CD4-positive, alpha-beta T cell treated with Interleukin-10 for 1 hour (primary cell): Measurements from ENCODE around the gene ZNF85.
"Not testable (repeated sequence)": the region's sequence is repeated elsewhere in the genome, so short reads cannot be mapped to it uniquely, and the experiment has no call there.

ENCODE experiments used
- DNase-seq: peaks from one replicate; pipeline ENCODE4 v3.0.0-alpha.2; 2020

Gene ZNF85

DNA sequence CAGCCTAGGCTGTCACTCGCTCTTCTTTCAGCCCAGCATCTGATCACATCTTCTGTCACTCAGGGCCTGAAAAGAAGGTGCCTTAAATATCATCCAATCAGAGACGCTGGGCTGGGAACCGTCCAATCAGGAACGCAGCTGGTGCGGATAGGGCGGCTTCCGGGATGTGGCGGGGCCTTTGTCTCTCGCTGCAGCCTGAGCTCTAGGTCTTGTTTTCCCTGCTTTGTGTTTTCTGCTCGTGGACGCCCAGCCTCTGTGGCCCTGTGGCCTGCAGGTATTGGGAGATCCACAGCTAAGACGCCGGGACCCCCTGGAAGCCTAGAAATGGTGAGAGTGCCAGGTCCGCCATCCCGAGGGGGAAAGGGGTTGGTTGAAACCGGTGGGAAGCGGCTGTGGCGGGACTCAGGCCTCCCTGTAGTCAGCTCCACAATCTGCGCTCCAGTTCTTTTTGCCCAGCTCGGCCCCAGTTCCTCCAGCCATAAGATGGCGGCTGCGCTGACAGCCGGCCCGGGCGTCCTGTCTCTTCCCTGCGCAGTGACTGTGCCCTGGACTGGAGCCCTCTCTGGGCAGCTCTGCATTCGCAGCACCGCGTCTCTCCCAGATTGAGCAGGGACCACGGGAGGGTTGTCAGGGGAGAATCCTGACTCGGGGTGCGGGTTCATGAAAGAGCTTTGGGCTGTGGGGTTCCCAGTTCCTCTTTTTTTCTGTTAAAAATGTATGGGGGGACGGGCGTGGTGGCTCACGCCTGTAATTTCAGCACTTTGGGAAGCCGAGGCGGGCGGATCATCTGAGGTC lies at the start of gene ZNF85:
TSS of gene ZNF85 (plus strand) at position 175 of the 795 bp plus-strand sequence. CDS start at position 325, 150 bp downstream.
- peak; percentile 95 for DNase-seq

DNA sequence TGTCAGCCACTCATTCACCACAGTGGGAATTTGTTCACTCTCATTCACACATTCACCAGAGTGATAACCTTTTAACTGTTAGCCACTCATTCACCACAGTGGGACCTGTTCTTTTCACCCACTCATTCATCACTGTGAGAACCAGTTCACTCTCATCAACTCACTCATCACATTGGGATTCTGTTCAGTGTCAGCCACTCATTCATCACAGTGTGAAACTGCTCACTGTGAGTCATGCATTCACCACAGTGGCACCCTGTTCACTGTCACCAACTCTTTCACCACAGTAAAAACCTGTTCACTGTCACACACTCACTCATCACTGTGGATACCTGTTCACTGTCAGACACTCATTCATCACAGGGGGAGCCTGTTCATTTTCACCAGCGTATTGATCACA lies 43.5 kb upstream of the ZNF85 start:
- no peak for DNase-seq

DNA sequence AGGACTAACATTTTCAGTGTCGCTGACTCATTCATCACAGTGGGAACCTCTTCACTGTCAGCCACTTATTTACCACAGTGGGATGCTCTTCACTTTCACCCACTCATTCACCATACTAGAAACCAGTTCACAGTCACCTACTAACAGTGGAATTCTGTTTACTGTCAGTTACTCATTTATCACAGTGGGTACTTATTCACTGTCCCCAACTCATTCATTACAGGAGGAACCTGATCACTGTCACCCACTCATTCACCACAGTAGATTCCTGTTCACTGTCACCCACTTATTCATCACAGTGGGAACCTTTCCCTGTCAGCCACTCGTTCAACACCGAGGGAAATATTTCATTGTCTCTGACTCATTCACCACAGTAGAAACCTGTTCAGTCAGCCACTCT lies 10.1 kb upstream of the ZNF85 start:
- DNase-seq = no peak

DNA sequence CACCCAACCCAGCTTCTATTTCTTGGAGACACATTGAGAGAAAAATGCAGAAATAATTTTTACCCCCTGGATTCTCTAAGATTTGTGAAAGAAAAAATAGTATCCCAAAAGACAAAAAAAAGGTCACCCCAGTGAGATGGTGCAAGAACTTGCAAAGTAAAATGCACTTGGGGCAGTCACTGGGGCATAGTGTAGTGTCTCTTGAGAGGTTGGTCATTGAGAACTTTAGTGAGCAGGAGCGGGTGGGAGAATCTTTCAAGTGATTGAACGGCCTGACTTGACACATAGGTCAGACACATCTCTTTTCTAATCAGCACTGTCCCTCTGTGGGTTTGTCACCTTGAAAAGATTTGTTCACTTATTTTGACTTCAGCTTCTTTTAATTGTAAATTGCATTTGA lies 2.4 kb downstream of the ZNF85 start:
- no peak for DNase-seq

DNA sequence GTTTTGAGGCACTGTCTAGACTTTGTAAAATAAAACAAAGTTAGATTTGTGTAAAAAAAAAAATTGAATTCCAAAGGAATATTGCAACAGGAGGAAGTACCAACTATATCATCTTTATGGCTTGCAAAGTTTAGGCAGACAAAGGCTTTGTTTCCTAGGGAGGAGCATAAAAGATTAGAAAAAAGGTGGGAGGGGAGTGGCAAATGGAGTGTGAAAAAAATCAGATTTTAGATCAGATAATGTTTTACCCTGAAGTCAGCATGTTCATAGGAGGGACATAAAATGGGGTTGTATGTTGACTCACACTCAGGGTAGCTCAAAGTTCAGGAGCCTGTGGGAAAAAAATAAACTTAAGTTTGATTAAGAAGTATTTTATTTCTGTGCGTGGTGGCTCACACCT lies 3.7 kb downstream of the ZNF85 start:
- no peak for DNase-seq

DNA sequence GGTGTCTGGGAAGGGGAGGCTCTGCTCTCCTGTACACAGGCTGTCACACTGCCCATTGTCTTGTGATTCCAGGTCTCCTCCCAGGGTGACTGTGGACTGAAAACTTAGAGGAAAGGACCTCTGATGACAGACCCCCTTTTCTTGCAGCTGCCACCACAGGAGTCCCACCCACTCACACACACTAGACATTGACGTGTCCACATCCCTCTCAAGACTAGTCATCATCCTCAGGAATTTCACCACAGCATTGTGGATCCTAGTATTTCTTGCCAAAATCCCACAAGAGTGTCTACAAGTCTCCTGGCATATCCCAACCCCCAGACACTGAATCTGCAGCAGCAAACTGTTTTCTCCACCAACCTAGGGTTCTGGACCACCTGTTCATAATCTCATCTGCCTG lies 5.3 kb downstream of the ZNF85 start:
- no peak for DNase-seq

DNA sequence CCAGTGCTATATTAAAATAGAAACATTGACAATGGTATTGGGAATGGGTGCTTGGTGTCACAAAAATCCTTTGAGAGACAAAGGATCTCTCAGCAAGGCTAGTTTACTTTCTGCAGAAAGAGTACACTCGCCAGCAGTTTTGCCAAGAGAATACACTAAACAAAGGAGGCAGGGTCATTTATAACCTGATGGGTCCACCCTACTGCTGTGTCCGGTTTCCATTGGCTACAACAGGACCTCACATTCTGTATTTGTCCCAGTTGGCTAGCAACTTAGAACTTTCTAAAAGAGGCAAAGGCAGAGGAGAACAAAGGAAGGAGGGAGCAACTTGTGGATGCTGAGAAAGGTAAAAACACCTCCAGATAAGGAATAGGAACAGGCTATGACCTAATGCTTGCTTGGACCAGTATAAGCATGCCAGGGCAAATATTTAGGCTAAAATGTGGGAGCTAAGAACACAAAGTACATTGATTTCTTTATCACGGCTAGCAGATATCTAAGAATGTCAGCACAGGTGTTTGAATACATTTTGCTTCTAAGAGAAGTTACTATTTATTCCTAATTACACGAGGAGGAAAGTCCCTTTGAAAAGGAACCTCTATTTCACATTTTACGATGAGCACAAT lies 13.4 kb downstream of the ZNF85 start:
- not testable (repeated sequence) for DNase-seq

DNA sequence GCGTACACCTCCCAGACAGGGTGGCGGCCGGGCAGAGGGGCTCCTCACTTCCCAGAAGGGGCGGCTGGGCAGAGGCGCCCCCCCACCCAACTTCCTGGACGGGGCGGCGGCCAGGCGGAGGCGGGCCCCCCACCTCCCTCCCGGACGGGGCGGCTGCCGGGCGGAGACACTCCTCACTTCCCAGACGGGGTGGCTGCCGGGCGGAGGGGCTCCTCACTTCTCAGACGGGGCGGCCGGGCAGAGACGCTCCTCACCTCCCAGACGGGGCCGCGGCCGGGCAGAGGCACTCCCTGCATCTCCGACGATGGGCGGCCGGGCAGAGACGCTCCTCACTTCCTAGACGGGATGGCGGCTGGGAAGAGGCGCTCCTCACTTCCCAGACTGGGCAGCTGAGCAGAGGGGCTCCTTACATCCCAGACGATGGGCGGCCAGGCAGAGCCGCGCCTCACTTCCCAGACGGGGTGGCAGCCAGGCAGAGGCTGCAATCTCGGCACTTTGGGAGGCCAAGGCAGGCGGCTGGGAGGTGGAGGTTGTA lies 29.6 kb downstream of the ZNF85 start:
- DNase-seq = not testable (repeated sequence)

- DNase-seq = no peak
Measured at GRCh38 chr19:20964798-20965197, 41.7 kb downstream of the ZNF85 start.

DNA sequence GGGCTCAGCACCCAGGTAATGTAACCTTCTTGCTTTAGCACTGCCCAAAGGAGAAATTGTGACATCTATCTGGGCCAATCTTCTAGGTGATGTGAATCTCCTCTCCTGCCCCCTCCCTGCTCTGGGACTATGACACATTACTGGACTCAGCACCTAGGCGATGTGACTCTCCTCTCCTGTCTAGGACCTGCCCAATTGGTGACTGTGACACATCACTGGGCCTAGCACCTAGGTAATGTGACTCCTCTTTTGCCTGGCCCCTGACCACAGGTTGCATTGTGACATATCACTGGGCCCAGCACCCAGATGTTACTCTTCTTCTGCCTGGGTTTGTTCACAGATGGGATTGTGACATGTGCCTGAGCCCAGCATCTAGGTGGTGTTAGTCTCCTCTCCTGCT lies 45.0 kb downstream of the ZNF85 start:
- DNase-seq = no peak

DNA sequence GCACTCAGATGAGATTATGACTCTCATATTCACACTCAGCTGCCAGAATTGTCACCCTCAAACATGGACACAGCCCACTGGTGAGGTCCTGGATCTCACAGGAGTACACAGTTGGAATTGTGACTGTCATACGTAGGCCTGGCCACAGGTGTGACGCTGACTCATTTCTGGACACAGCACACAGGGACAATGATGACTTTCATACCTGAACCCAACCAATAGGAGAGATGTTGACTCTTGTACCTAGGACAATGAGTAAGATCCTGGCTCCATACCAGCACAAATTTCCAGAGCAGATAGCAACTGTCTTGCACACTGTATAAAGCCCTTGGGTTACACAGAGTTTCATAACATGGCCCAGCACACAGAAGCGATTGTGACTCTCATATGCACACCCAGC lies 46.4 kb downstream of the ZNF85 start:
- no peak for DNase-seq

- DNase-seq = no peak
Measured at GRCh38 chr19:20969898-20970297, 46.8 kb downstream of the ZNF85 start.

DNA sequence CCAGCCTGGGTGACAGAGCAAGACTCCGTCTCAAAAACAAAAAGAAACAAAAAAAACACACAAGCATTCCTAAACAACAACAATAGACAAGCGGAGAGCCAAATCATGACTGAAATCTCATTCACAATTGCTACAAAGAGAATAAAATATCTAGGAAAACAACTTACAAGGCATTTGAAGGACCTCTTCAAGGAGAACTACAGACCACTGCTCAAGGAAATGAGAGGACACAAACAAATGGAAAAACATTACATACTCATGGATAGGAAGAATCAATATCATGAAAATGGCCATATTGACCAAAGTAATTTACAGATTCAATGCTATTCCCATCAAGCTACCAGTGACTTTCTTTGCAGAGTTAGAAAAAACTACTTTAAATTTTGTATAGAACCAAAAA lies 69.7 kb downstream of the ZNF85 start:
- DNase-seq = not testable (repeated sequence)

- peak; percentile 93 for DNase-seq
Measured at GRCh38 chr19:20999731-21000352, 76.8 kb downstream of the ZNF85 start.
